Fibroblast of skin of scalp (primary cell): ENCODE results near the gene CAMK1G.
A peak's percentile ranks its signal among the peaks of the same experiment; 100 is the strongest.

Experiments
- DNase-seq: peaks from one replicate; pipeline ENCODE4 v3.0.0-alpha.2; 2013

Gene CAMK1G

GRCh38 chr1:209565759-209566678 lies 17.5 kb upstream of the CAMK1G start:
- peak; percentile 82 for DNase-seq

GRCh38 chr1:209567698-209568175 lies 15.8 kb upstream of the CAMK1G start:
- DNase-seq, result peak; percentile 72

- DNase-seq, result peak; percentile 55
Observed at GRCh38 chr1:209569455-209570207, 13.9 kb upstream of the CAMK1G start.

DNA sequence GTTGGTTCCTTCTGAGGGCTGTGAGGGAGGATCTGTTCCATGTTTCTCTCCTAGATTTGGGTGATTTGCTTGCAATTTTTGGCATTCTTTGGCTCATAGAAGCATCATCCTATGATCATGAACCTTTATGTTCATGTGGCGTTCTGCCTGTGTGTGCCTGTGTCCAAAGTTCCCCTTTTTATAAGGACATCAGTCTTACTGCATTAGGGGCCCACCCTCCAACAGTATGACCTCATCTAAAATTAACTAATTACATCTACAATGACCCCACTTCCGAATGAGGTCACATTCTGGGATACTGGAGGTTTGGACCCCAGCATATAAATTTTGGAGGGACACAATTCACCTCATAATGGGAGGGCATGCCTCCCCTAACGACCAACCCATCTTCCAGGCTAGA lies 12.8 kb upstream of the CAMK1G start:
- DNase-seq, result no peak

GRCh38 chr1:209576392-209577197 lies 6.9 kb upstream of the CAMK1G start:
- DNase-seq, result peak; percentile 64

GRCh38 chr1:209577346-209577745 lies 6.2 kb upstream of the CAMK1G start:
- DNase-seq, result no peak

GRCh38 chr1:209580577-209580976 lies 2.9 kb upstream of the CAMK1G start:
- peak; percentile 44 for DNase-seq

DNA sequence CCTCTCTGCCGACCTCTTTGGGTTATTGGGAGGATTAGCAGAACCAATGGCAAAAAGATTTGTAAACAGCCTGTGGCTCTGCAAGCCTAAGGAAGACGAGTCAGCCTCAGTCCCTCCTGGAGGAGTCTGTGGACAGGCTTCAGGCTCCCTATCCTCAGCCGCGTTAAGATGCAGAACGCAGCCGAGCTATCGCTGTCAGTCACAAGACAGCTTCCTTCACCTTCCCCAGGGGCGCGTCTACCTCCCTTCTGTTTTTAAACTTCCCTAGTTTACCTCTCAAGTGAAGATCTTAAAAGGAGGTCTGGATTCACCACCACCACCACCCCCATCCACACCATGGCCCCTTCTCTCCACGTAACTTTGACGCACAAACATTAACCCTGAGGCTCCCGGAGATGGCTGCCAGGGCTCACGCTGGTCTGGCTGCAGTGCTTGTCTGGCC lies 738 bp downstream of the CAMK1G start:
- DNase-seq, result no peak

DNA sequence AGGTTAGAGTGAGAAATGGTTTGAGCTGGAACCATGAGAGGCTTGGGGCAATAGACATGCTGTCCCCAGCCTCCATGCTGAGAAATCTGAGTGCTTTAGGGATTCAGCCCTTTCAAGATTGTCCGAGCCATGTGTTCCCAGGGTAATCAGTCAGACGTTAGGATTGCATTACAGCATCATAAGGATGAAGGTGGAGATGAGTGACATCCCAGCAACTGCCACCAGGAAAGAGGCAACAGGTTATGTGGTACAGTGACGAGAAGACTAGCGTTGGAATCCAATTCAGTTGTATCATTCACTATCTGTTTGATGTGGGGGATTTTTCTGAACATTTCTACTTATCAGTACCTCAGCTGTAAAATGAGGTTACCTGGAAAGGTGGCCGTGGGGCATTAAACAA lies 1.7 kb downstream of the CAMK1G start:
- DNase-seq, result no peak

DNA sequence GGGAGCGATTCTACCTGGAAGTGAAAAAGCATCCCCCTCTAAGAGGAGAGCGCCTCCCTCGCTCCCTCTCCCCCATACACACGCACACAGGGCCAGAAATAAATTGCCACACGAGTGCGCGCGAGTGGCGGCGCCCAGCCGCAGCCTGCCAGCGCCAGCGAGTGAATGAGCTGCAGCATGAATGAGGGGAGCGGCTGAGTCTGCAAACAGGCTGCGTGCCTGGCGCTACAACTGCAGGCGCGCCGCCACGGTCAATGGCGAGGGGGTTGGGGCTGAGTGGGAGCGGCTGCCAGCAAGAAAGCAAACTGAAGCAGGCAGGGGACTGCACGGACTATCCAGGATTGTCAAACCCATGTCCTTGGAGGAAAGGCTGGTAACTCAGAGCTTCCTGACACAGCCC lies 2.2 kb downstream of the CAMK1G start:
- peak; percentile 39 for DNase-seq

DNA sequence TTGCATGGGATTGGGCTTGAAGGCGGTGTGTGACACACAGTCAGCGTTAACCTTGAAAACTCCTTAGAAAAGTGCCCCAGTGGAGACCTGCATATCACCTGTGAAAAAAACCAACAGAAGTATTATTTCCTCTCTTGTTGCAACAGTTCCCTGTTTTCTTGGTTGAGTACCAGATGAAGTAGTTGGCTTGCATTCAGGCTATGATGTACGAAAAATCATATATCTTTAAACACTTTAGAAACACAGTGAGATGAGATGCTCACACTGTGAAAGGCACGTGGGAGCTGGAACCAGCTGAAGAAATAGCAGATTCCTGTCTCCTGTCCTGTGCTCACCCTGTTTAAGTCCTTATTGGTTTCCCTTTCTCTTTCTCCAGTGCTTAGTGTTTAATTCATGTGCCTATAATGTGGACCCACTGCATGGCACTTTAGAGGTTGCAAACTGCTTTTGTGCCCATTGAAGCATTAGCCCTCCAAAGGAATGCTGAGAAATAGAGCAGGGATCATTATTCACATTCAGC lies 2.8 kb downstream of the CAMK1G start:
- no peak for DNase-seq

- DNase-seq, result peak; percentile 35
Observed at GRCh38 chr1:209587789-209588188, 4.3 kb downstream of the CAMK1G start.

DNA sequence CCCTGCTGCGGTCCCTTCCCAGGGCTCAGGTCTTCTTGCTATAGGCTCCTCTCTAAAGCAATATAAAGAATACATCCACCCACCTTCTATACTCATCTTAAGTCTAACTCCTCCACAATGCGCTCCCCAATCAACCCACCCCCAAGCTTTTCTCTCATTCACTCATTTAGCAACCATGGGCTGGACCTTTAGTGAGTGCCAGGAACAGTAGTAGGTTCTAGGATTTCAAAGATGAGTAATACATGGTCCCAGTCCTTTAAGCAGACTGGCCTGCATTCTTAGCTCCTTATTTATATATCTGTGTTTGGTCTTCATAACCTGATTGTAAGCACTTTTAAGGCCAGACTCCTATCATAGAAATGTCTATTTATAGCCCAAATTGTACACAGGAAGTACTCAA lies 5.9 kb downstream of the CAMK1G start:
- no peak for DNase-seq

- no peak for DNase-seq
Observed at GRCh38 chr1:209589863-209590262, 6.3 kb downstream of the CAMK1G start.

DNA sequence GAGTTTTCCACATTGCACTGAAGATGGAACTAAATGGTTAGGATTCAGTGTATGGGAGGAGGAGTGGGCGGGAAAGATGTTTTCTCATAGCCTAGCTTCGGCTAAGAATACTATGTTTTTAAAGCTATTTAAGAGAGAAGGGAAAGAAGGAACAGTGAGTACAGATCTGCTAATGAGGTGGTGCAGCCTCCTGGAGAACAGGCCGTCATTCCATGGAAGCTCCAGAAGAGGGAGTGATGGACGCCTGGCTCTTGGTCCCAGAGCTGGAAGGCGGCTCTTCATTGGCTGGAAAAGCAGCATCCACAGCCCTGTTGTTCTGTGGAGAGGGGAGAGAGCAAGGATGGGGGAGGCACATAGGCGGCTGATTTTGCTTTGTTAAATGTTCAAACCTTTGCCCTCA lies 6.9 kb downstream of the CAMK1G start:
- DNase-seq, result peak; percentile 39

- DNase-seq, result no peak
Observed at GRCh38 chr1:209593747-209594146, 10.2 kb downstream of the CAMK1G start.

DNA sequence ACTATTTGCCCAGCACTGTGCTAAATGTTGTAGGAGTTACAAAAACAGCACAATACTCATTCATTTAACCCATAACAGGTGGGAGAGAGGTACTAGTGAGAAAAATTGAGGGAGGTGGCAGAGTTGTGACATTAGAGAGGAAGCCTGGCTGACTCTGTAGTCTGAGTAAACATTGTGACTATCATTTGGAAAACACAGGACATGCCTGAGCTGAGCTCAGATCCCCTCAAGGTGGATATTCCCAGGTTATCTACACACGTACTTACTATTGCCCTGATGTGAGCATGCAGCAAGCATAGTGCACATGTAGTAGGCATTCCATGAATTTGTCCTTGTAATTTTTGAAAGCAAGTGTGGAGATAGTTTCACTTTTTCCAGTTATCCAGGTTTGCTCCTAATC lies 10.9 kb downstream of the CAMK1G start:
- no peak for DNase-seq

- DNase-seq, result no peak
Observed at GRCh38 chr1:209595028-209595427, 11.5 kb downstream of the CAMK1G start.

DNA sequence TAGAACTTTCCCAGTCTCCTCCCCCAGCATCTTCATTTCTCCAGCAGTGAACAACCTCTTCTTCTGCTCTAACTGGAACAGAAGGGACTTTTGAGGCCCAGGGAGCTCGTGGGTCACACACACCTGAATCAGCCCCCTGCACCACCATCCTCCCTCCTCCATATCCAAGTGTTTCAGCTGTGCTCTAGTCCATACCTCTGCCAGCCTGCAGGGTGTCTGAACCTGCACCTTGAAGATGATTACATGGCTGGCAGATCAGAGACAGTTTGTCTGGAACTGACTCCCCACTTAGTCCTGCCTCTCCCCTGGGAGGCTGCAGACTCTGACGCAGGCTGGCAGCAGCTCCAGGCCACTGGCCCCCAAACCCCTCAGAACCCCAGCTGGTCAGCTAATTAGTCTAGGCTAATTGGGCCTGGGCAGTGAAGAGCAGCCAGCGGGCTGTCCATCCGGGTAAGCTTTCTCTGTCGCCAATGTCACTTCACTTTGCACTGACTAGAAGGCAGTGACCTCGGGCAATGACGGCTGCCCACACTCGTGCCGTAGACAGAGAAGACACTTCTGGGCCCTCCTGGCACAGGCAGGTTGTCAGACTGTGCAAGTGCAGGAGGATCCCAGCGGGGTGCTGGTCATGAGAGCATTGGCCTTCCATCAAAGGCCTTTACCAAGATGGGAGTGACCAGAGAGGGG lies 12.2 kb downstream of the CAMK1G start:
- DNase-seq, result no peak

DNA sequence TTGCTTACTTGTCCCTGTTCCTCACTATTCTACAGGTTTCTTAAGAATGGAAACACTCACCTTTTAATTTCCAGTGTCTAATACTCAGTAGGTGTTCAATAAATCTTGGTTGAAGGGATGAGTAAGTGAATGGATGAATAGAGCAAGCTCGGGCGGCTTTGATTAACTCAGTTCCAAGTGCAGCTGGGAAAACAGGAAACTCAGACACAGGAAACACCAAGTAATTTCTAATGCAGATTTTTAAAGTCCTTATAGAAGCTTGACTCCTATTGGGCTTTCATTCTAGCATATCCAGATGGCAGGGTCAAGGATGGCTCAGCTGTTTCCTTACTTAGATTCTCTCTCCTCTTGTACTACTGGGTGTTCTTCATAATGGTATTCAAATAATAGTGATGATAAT lies 14.0 kb downstream of the CAMK1G start:
- DNase-seq, result no peak

DNA sequence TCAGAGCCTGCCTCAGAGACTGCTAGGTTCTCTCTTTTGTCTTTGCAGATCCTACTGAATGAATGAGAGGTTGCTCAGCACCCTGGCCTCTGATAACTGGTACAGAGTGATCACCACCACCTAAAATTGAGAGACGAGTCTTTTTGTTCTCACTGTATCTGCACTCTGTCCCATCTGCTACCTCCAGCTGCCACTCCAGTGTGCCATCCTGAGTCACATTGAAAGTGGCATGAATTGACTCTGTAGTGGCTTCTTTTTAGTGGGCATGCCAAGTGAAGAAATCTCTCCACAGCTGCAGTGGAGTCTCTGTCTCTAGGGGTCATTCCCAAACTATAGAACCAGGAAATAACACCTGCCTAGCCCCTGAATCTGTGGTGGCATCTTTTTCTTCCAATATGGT lies 14.7 kb downstream of the CAMK1G start:
- DNase-seq, result no peak

DNA sequence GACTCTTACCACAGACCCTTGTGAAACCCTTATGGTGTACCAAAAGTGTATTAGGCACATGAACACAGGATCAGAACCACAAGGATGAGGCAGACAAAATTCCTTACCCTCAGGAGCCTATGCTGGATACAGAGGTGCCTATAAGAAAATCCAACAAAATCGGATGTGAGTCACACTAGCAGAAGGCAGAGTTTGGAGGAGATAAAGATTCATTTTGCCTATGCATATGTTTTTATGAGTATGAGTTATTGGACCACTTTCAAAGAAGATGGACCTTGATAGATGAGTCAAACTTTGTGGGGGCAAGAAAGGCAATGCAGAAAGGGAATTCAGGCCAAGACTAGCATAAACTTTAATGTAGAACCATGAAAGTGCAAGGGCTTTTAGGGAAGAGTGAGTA lies 17.0 kb downstream of the CAMK1G start:
- DNase-seq, result peak; percentile 13
